Neural cell (in vitro differentiated cells): ENCODE data around the gene TNRC6C. TPM values are rescaled to one million over a fixed set of nuclear protein-coding genes. Genes with fewer than 3 reads are reported as not detected.

Experiments used
- H2AFZ ChIP-seq: fragments of 200-600, 300-800 bp; sonication (generic), shearing (Covaris generic); 2 replicates; pipeline ENCODE4 v1.6.0; 2014; ENCODE audit warnings: low read depth, mild to moderate bottlenecking, antibody characterized with exemption, low read length, moderate library complexity
- H3F3A ChIP-seq: fragments of 200-600 bp; shearing (Covaris generic); 2 replicates; pipeline ENCODE4 v1.6.1; 2016; ENCODE audit warnings: mild to moderate bottlenecking, moderate library complexity, mixed read lengths, antibody characterized with exemption, low read length; ENCODE audit not compliant: insufficient read depth, poor library complexity, severe bottlenecking
- H3K27ac ChIP-seq: fragments of 200-600, 300-800 bp; sonication (generic), shearing (Covaris generic); 2 replicates; pipeline ENCODE4 v1.5.1; 2014; ENCODE audit warnings: mild to moderate bottlenecking, low read length, moderate library complexity
- H3K27me3 ChIP-seq: fragments of 300-800, 200-600 bp; sonication (generic), shearing (Covaris generic); 2 replicates; pipeline ENCODE4 v1.6.0; 2014; ENCODE audit warnings: mild to moderate bottlenecking, low read depth, low read length, moderate library complexity; ENCODE audit not compliant: insufficient read depth
- H3K36me3 ChIP-seq: fragments of 300-800, 200-600 bp; sonication (generic), shearing (Covaris generic); 2 replicates; pipeline ENCODE4 v1.5.1; 2014; ENCODE audit warnings: mild to moderate bottlenecking, antibody characterized with exemption, low read length, moderate library complexity; ENCODE audit not compliant: insufficient read depth
- H3K4me2 ChIP-seq: fragments of 300-800, 200-600 bp; sonication (generic), shearing (Covaris generic); 2 replicates; pipeline ENCODE4 v1.6.0; 2014; ENCODE audit warnings: mild to moderate bottlenecking, low read length
- H3K4me3 ChIP-seq: fragments of 300-800, 200-600 bp; sonication (generic), shearing (Covaris generic); 2 replicates; pipeline ENCODE4 v1.5.1; 2014; ENCODE audit warnings: mild to moderate bottlenecking, low read length, moderate library complexity
- H3K79me2 ChIP-seq: fragments of 200-600 bp; shearing (Covaris generic); replicated peaks from 2 replicates; pipeline ENCODE4 v1.6.0; 2014; ENCODE audit warnings: mild to moderate bottlenecking, low read length, moderate library complexity; ENCODE audit not compliant: insufficient read depth
- H3K9ac ChIP-seq: fragments of 300-800, 200-600 bp; sonication (generic), shearing (Covaris generic); 2 replicates; pipeline ENCODE4 v1.6.1; 2016; ENCODE audit warnings: mild to moderate bottlenecking, low read length, mixed read lengths
- H3K9me2 ChIP-seq: fragments of 200-600 bp; shearing (Covaris generic); 2 replicates; pipeline ENCODE4 v1.6.1; 2016; ENCODE audit warnings: mild to moderate bottlenecking, low read length, mixed read lengths; ENCODE audit not compliant: insufficient read depth
- H3K9me3 ChIP-seq: fragments of 200-600, 300-800 bp; sonication (generic), shearing (Covaris generic); 2 replicates; pipeline ENCODE4 v1.6.1; 2016; ENCODE audit warnings: mild to moderate bottlenecking, mixed run types, low read length, moderate library complexity, mixed read lengths
- H4K20me1 ChIP-seq: fragments of 200-600 bp; shearing (Covaris generic); 2 replicates; pipeline ENCODE4 v1.6.1; 2016; ENCODE audit warnings: mild to moderate bottlenecking, mixed run types; ENCODE audit not compliant: insufficient read depth
- EP300 ChIP-seq: fragments of 450-650 bp; conservative IDR thresholded peaks from 2 replicates; pipeline ENCODE4 v1.6.1; 2014; ENCODE audit warnings: antibody characterized with exemption, mild to moderate bottlenecking, moderate library complexity; ENCODE audit not compliant: poor library complexity, severe bottlenecking
- EZH2 ChIP-seq: fragments of 200-600, 300-800 bp; shearing (Covaris generic), sonication (generic); IDR thresholded peaks from 2 replicates; pipeline ENCODE4 v1.6.1; 2014; ENCODE audit warnings: antibody characterized with exemption, low read length, borderline replicate concordance, mild to moderate bottlenecking; ENCODE audit not compliant: insufficient read depth, poor library complexity, severe bottlenecking
- MXI1 ChIP-seq: fragments of 450-650 bp; conservative IDR thresholded peaks from 2 replicates; pipeline ENCODE4 v1.6.1; 2014; ENCODE audit warnings: antibody characterized with exemption, mild to moderate bottlenecking; ENCODE audit not compliant: poor library complexity, severe bottlenecking
- POLR2AphosphoS5 ChIP-seq: IDR thresholded peaks from 2 replicates; pipeline ENCODE4 v1.6.1; 2012
- RAD21 ChIP-seq: fragments of 450-650 bp; conservative IDR thresholded peaks from 2 replicates; pipeline ENCODE4 v1.6.1; 2014; ENCODE audit warnings: antibody characterized with exemption, mild to moderate bottlenecking, moderate library complexity
- SMC3 ChIP-seq: fragments of 450-650 bp; conservative IDR thresholded peaks from 2 replicates; pipeline ENCODE4 v1.6.1; 2014; ENCODE audit warnings: antibody characterized with exemption, mild to moderate bottlenecking, moderate library complexity; ENCODE audit not compliant: poor library complexity
- TAF1 ChIP-seq: IDR thresholded peaks from 2 replicates; pipeline ENCODE4 v1.6.1; 2012; ENCODE audit warnings: low read depth
- polyA plus RNA-seq: library from polyadenylated mRNA; depleted of rRNA; stranded (reverse); fragments of >200 nt; gene quantifications from 2 replicates; pipeline ENCODE4 v1.2.3, GENCODE V29; 2014
- TF ChIP-seq, protein P1 (sequence below): IDR thresholded peaks from 2 replicates; pipeline ENCODE4 v1.6.1; 2012; ENCODE audit warnings: borderline replicate concordance
- TF ChIP-seq, protein P2 (sequence below): fragments of 450-650 bp; IDR thresholded peaks from 2 replicates; pipeline ENCODE4 v1.5.1; 2014; ENCODE audit warnings: antibody characterized with exemption, mild to moderate bottlenecking, moderate library complexity; ENCODE audit not compliant: poor library complexity, severe bottlenecking

TNRC6C gene
- polyA plus RNA-seq, 1 donor from 2014 or later, result 15.4 TPM

GRCh38 chr17:78125138-78125913, 166.8 kb downstream of the TNRC6C start:
- H3K27ac ChIP-seq, result no peak overlapping the region
- H3K9ac ChIP-seq, result no peak overlapping the region

DNA sequence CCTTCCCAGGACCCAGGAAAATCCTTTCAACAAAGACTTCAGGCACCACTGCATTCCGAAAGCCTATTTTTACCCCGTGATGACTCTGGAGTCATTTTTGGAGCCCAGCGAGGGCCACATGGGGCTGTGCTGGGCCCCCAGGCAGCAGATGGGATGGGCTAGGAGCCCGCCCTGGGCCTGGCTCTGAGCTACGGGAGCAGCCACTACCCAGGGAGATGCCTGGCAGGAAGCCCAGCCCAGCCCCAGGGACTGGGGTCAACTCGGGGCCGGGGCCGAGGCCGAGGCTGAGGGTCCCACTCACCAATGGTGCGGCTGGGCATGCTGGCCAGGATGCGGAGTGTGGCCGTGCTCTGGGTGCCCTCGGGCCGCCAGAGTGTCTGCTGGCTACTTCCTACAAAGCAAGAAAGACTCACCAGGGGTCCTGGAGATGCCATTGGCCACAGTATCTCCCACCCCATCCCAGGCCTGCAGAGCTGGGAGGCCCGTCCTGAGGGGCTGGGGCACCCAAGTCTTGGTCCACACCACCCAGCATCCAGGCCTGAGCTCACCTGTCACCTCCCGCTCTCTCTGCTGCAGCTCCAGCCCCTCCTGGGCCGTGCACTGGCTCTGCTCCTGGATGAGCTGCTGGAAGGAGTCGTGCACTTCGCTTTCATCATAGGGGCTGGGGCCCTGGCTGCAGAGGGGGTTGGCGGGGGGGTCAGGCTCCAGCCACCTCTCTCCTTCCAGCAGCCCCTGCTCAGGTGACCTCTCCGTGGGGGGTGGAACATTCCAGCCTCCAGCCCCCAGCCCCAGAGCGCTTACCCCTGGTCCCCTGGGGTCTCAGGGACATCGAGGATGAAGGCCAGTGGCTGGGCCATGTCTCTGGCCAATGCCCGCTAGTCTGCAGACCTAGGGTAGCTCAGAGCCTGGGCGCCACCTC, 167.7 kb downstream of the TNRC6C start:
- Histone ChIP-seq H4K20me1 (no peaks in the 10 kb centered on the region), H3K27ac (no peak overlapping the region), H3K9me3 (no peaks in the 10 kb centered on the region), H3K79me2 (no peaks in the 10 kb centered on the region), H3K27me3 (peaks cover 37% of the 10 kb centered on the region), H3K9ac (no peak overlapping the region), H3F3A (no peaks in the 10 kb centered on the region), H3K9me2 (no peaks in the 10 kb centered on the region), H2AFZ (no peak overlapping the region), H3K36me3 (no peaks in the 10 kb centered on the region), H3K4me2 (no peak overlapping the region), H3K4me3 (no peak overlapping the region)
- TF ChIP-seq TAF1, result no peak
- TF ChIP-seq POLR2AphosphoS5, result no peak
- TF ChIP-seq SMC3, result no peak
- no peak for TF ChIP-seq EP300
- TF ChIP-seq, protein P1, sequence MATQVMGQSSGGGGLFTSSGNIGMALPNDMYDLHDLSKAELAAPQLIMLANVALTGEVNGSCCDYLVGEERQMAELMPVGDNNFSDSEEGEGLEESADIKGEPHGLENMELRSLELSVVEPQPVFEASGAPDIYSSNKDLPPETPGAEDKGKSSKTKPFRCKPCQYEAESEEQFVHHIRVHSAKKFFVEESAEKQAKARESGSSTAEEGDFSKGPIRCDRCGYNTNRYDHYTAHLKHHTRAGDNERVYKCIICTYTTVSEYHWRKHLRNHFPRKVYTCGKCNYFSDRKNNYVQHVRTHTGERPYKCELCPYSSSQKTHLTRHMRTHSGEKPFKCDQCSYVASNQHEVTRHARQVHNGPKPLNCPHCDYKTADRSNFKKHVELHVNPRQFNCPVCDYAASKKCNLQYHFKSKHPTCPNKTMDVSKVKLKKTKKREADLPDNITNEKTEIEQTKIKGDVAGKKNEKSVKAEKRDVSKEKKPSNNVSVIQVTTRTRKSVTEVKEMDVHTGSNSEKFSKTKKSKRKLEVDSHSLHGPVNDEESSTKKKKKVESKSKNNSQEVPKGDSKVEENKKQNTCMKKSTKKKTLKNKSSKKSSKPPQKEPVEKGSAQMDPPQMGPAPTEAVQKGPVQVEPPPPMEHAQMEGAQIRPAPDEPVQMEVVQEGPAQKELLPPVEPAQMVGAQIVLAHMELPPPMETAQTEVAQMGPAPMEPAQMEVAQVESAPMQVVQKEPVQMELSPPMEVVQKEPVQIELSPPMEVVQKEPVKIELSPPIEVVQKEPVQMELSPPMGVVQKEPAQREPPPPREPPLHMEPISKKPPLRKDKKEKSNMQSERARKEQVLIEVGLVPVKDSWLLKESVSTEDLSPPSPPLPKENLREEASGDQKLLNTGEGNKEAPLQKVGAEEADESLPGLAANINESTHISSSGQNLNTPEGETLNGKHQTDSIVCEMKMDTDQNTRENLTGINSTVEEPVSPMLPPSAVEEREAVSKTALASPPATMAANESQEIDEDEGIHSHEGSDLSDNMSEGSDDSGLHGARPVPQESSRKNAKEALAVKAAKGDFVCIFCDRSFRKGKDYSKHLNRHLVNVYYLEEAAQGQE, result no peak
- no peak for TF ChIP-seq MXI1
- TF ChIP-seq EZH2, result no peak

More at GRCh38 chr17:78125138-78125913, 166.8 kb downstream of the TNRC6C start:
- Histone ChIP-seq H3K4me3 (no peak overlapping the region), H3K36me3 (no peaks in the 10 kb centered on the region), H3K9me3 (no peaks in the 10 kb centered on the region), H3F3A (no peaks in the 10 kb centered on the region), H3K27me3 (peaks cover 29% of the 10 kb centered on the region), H2AFZ (no peak overlapping the region), H3K79me2 (no peaks in the 10 kb centered on the region), H3K9me2 (no peaks in the 10 kb centered on the region), H3K4me2 (no peak overlapping the region), H4K20me1 (no peaks in the 10 kb centered on the region)
- TF ChIP-seq, protein P2, sequence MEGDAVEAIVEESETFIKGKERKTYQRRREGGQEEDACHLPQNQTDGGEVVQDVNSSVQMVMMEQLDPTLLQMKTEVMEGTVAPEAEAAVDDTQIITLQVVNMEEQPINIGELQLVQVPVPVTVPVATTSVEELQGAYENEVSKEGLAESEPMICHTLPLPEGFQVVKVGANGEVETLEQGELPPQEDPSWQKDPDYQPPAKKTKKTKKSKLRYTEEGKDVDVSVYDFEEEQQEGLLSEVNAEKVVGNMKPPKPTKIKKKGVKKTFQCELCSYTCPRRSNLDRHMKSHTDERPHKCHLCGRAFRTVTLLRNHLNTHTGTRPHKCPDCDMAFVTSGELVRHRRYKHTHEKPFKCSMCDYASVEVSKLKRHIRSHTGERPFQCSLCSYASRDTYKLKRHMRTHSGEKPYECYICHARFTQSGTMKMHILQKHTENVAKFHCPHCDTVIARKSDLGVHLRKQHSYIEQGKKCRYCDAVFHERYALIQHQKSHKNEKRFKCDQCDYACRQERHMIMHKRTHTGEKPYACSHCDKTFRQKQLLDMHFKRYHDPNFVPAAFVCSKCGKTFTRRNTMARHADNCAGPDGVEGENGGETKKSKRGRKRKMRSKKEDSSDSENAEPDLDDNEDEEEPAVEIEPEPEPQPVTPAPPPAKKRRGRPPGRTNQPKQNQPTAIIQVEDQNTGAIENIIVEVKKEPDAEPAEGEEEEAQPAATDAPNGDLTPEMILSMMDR, result no peak
- no peak for TF ChIP-seq EP300
- TF ChIP-seq SMC3, result no peak
- no peak for TF ChIP-seq TAF1
- no peak for TF ChIP-seq POLR2AphosphoS5
- no peak for TF ChIP-seq EZH2
- no peak for TF ChIP-seq MXI1
- TF ChIP-seq, protein P1, result no peak
- TF ChIP-seq RAD21, result no peak
